PC-9 (cell line): Measurements from ENCODE around the gene CAPZB. TPM values are rescaled to one million over a fixed set of nuclear protein-coding genes. Genes with fewer than 3 reads are reported as not detected.

Experiments used
- BruUV-seq: library from RNA; stranded (reverse); fragments of 400-500 nt; replicated peaks from 2 replicates; lab custom pipeline; 2021; lab: Mats Ljungman, UMichigan
- CTCF ChIA-PET: fragments of 300-600 bp; sonication (Branson Sonifier 250); formaldehyde crosslinking; loops from one replicate; lab custom pipeline; 2022; ENCODE audit warnings: antibody characterized with exemption; lab: Charles Lee
- POLR2A ChIA-PET: fragments of 300-600 bp; sonication (Branson Sonifier 250); formaldehyde crosslinking; loops from one replicate; lab custom pipeline; 2022; ENCODE audit warnings: antibody characterized with exemption; ENCODE audit not compliant: unreplicated experiment; lab: Charles Lee
- DNase-seq, 2 experiments: peaks; one replicate each; pipeline versions ENCODE4 v3.0.0 to v3.0.0-alpha.2; 2015 to 2022; ENCODE audit warnings: mixed read lengths in 1 of 2
- H2AFZ ChIP-seq: fragments of 200-600 bp; sonication (generic); 2 replicates; pipeline ENCODE4 v1.8.1; 2017; ENCODE audit warnings: antibody characterized with exemption
- H3F3A ChIP-seq: fragments of 200-600 bp; sonication (generic); 2 replicates; pipeline ENCODE4 v1.8.1; 2017; ENCODE audit warnings: antibody characterized with exemption, mild to moderate bottlenecking, low read depth; ENCODE audit not compliant: insufficient read depth
- H3K27ac ChIP-seq: fragments of 200-600 bp; sonication (generic); 2 replicates; pipeline ENCODE4 v1.6.1; 2016; ENCODE audit warnings: mixed run types
- H3K27me3 ChIP-seq: fragments of 200-600 bp; sonication (generic); 2 replicates; pipeline ENCODE4 v1.6.1; 2016; ENCODE audit warnings: low read depth, mixed run types; ENCODE audit not compliant: insufficient read depth
- H3K36me3 ChIP-seq: fragments of 200-600 bp; sonication (generic); 2 replicates; pipeline ENCODE4 v1.6.1; 2016; ENCODE audit warnings: low read depth, mixed run types
- H3K4me1 ChIP-seq: fragments of 200-600 bp; sonication (generic); replicated peaks from 2 replicates; pipeline ENCODE4 v1.6.1; 2016; ENCODE audit warnings: mixed run types; ENCODE audit not compliant: insufficient read depth
- H3K4me2 ChIP-seq: fragments of 200-600 bp; sonication (generic); 2 replicates; pipeline ENCODE4 v1.6.1; 2017; ENCODE audit warnings: mixed run types
- H3K4me3 ChIP-seq: fragments of 200-600 bp; sonication (generic); 2 replicates; pipeline ENCODE4 v1.6.1; 2016; ENCODE audit warnings: mixed run types
- H3K79me2 ChIP-seq: fragments of 200-600 bp; sonication (generic); 2 replicates; pipeline ENCODE4 v1.6.1; 2017; ENCODE audit warnings: low read depth, mixed run types
- H3K9me2 ChIP-seq: fragments of 200-600 bp; sonication (generic); 2 replicates; pipeline ENCODE4 v1.8.1; 2017; ENCODE audit warnings: mild to moderate bottlenecking; ENCODE audit not compliant: insufficient read depth
- H3K9me3 ChIP-seq: fragments of 200-600 bp; sonication (generic); 2 replicates; pipeline ENCODE4 v1.8.1; 2016; ENCODE audit warnings: low read depth; ENCODE audit not compliant: insufficient read depth
- H4K20me1 ChIP-seq: fragments of 200-600 bp; sonication (generic); 2 replicates; pipeline ENCODE4 v1.8.1; 2017; ENCODE audit not compliant: insufficient read depth
- CTCF ChIP-seq: fragments of 200-600 bp; sonication (generic); conservative IDR thresholded peaks from 2 replicates; pipeline ENCODE4 v1.6.1; 2017; ENCODE audit warnings: mixed run types, antibody characterized with exemption, mild to moderate bottlenecking, moderate library complexity
- EZH2 ChIP-seq: fragments of 200-600 bp; sonication (generic); IDR thresholded peaks from 2 replicates; pipeline ENCODE4 v1.8.0; 2017; ENCODE audit warnings: antibody characterized with exemption, low read depth
- intact Hi-C: fragments of 100-400 bp; cut with micrococcal nuclease; formaldehyde crosslinking; loops from one replicate; pipeline ENCODE4 v1.10.0; 2022; ENCODE audit not compliant: unreplicated experiment
- total RNA-seq: library from RNA; stranded (reverse); gene quantifications from 2 replicates; pipeline ENCODE4 v1.2.3, GENCODE V29; 2021

The CAPZB gene
- total RNA-seq, 1 experiment from 2014 or later = 222 TPM

- no peak for DNase-seq
- Histone ChIP-seq H3K9me2 (no peaks in the 10 kb centered on the region), H3K79me2 (peaks cover 53% of the 10 kb centered on the region), H3K27me3 (no peaks in the 10 kb centered on the region), H3K4me2 (no peak overlapping the region), H3K9me3 (no peaks in the 10 kb centered on the region), H3K36me3 (no peaks in the 10 kb centered on the region), H2AFZ (no peak overlapping the region), H3K4me3 (no peak overlapping the region), H3K27ac (no peak overlapping the region), H3K4me1 (no peaks in the 10 kb centered on the region), H3F3A (no peaks in the 10 kb centered on the region), H4K20me1 (peaks cover 18% of the 10 kb centered on the region)
- CTCF ChIA-PET = interaction anchor here (0.6 kb wide), 1 partner anchor 19 kb away, joined by 6 read pairs; no protein-coding TSS in a partner anchor
- intact Hi-C loops = no loop called here
- BruUV-seq = no TSS peak
- POLR2A ChIA-PET = no interaction called here
- no peak for TF ChIP-seq CTCF
- TF ChIP-seq EZH2 = no peak
Measured at GRCh38 chr1:19423130-19423529, 62.2 kb downstream of the CAPZB start.

- CTCF ChIA-PET = interaction anchor here (0.6 kb wide), 1 partner anchor 70 kb away, joined by 8 read pairs; no protein-coding TSS in a partner anchor
- H3K27ac ChIP-seq = no peak overlapping the region
Measured at GRCh38 chr1:19421365-19421764, 64.0 kb downstream of the CAPZB start.

DNA sequence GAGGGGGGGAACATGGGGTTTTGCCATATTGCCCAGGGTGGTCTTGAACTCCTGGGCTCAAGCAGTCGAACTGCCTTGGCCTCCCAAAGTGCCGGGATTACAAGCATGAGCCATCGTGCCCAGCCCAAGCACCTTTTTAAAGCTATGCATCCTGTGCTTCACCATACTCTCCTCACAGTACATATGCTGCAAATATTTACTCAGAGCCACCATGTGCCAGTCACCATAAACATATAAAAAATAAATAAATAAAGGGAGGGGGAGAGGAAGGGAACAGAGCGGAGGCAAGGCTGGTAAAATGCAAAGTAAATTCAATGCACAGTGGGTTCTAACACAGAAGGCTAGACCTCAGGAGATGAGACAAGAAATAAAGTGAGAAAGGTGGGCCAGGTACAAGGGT, 64.7 kb downstream of the CAPZB start:
- Histone ChIP-seq H4K20me1 (peaks cover 24% of the 10 kb centered on the region), H3K79me2 (peaks cover 40% of the 10 kb centered on the region), H3F3A (no peaks in the 10 kb centered on the region), H2AFZ (no peak overlapping the region), H3K9me2 (no peaks in the 10 kb centered on the region), H3K4me1 (no peaks in the 10 kb centered on the region), H3K36me3 (no peaks in the 10 kb centered on the region), H3K4me2 (no peak overlapping the region), H3K9me3 (no peaks in the 10 kb centered on the region), H3K27ac (no peak overlapping the region), H3K27me3 (no peaks in the 10 kb centered on the region), H3K4me3 (no peak overlapping the region)
- TF ChIP-seq EZH2 = no peak
- TF ChIP-seq CTCF = no peak
- no TSS peak for BruUV-seq
- no peak for DNase-seq
- POLR2A ChIA-PET = no interaction called here
- intact Hi-C loops = no loop called here
- CTCF ChIA-PET = no interaction called here

More at GRCh38 chr1:19421365-19421764, 64.0 kb downstream of the CAPZB start:
- H3K79me2 ChIP-seq = peaks cover 42% of the 10 kb centered on the region
- H3K4me3 ChIP-seq = no peak overlapping the region
- H3K27me3 ChIP-seq = no peaks in the 10 kb centered on the region
- peaks cover 19% of the 10 kb centered on the region for H4K20me1 ChIP-seq
- BruUV-seq = no TSS peak
- no peaks in the 10 kb centered on the region for H3K9me2 ChIP-seq
- no peak for TF ChIP-seq EZH2
- no peak for TF ChIP-seq CTCF
- POLR2A ChIA-PET = no interaction called here
- H3F3A ChIP-seq = no peaks in the 10 kb centered on the region
- no peaks in the 10 kb centered on the region for H3K36me3 ChIP-seq
- H3K4me1 ChIP-seq = no peaks in the 10 kb centered on the region
- H2AFZ ChIP-seq = no peak overlapping the region
- H3K4me2 ChIP-seq = no peak overlapping the region
- no peak for DNase-seq
- no peaks in the 10 kb centered on the region for H3K9me3 ChIP-seq
- intact Hi-C loops = no loop called here
